Hair follicular keratinocyte (primary cell): ENCODE results near the gene RASSF6. TPM values are rescaled to one million over a fixed set of nuclear protein-coding genes. Genes with fewer than 3 reads are reported as not detected.

Experiments used
- total RNA-seq: library from RNA; depleted of rRNA; stranded (reverse); fragments of >200 nt; gene quantifications from 2 replicates; pipeline ENCODE4 v1.2.3, GENCODE V29; 2015

RASSF6 gene
- 7.4 and 7.5 TPM in 2 replicates for total RNA-seq

GRCh38 chr4:73620115-73620792 lies at the start of gene RASSF6:
RASSF6 (minus strand) TSS chr4:73620436; CDS start chr4:73611795, 8,641 bp downstream.

Other genes with a start within 250 kb of the RASSF6 start
- gene ALB, start 216.1 kb downstream of the RASSF6 start, total RNA-seq = not detected in 2 replicates
- gene AFP, start 184.2 kb downstream of the RASSF6 start, total RNA-seq = not detected in 2 replicates
- gene AFM, start 138.7 kb downstream of the RASSF6 start, total RNA-seq = not detected in 2 replicates
- 11.3 and 15.8 TPM in 2 replicates for gene CXCL8, start 120.1 kb upstream of the RASSF6 start, total RNA-seq
- 0.08 and 0.65 TPM in 2 replicates for gene CXCL6, start 216.2 kb upstream of the RASSF6 start, total RNA-seq
- not detected in 2 replicates for gene PF4V1, start 232.9 kb upstream of the RASSF6 start, total RNA-seq
- 104 and 131 TPM in 2 replicates for gene CXCL1, start 249.0 kb upstream of the RASSF6 start, total RNA-seq